Measurements from ENCODE around the gene HSD17B2.

Gene HSD17B2

GRCh38 chr16:82050506-82050905 is 15.5 kb downstream of the HSD17B2 start:
- Histone ChIP-seq H3K9me3 (ENCODE audit: control insufficient read depth, low read length) (no peaks in the 10 kb centered on the region), H3K79me1 (replicated peaks; ENCODE audit: low read length, poor library complexity, severe bottlenecking) (peaks cover 7% of the 10 kb centered on the region), H2AFZ (ENCODE audit: low read depth, low read length) (no peak overlapping the region), H3K27ac (ENCODE audit: low read length, poor library complexity, severe bottlenecking) (no peak overlapping the region), H2AK5ac (ENCODE audit: low read length, severe bottlenecking) (no peak overlapping the region), H3K4me1 (ENCODE audit: control insufficient read depth, insufficient read depth, low read depth, low read length) (no peaks in the 10 kb centered on the region), H2BK15ac (ENCODE audit: low read depth, poor library complexity, severe bottlenecking) (no peak overlapping the region), H4K8ac (ENCODE audit: low read length) (no peak overlapping the region), H2BK5ac (ENCODE audit: low read depth, low read length, poor library complexity, severe bottlenecking) (no peak overlapping the region), H2BK120ac (ENCODE audit: low read depth, low read length) (no peak overlapping the region), H3K36me3 (ENCODE audit: control insufficient read depth in 1 of 2, insufficient read depth in 2 of 2, low read depth in 1 of 2, low read length in 2 of 2) (no peaks in the 10 kb centered on the region), H3K23ac (ENCODE audit: low read length in 2 of 2) (no peak overlapping the region), H3K14ac (ENCODE audit: low read length in 2 of 2) (no peak overlapping the region), H3K4ac (ENCODE audit: low read depth in 1 of 2, low read length in 2 of 2) (no peak overlapping the region), H4K91ac (ENCODE audit: low read length) (no peak overlapping the region), H3K4me3 (ENCODE audit: insufficient read depth in 1 of 2, low read depth in 1 of 2, low read length in 2 of 2) (no peak overlapping the region), H3K4me2 (ENCODE audit: low read length, poor library complexity, severe bottlenecking) (no peak overlapping the region), H3K27me3 (ENCODE audit: control insufficient read depth in 1 of 2, insufficient read depth in 1 of 2, low read length in 2 of 2) (peaks cover 0 to 51% of the 10 kb centered on the region in 2 experiments), H2BK12ac (ENCODE audit: low read length in 2 of 2) (no peak overlapping the region), H3K18ac (ENCODE audit: low read depth in 1 of 2, low read length in 2 of 2) (no peak overlapping the region), H3K9ac (ENCODE audit: low read length) (no peak overlapping the region)
- DNase-seq, result no peak
- 70% methylated on average over 3 of the region's 3 CpGs for WGBS

DNA sequence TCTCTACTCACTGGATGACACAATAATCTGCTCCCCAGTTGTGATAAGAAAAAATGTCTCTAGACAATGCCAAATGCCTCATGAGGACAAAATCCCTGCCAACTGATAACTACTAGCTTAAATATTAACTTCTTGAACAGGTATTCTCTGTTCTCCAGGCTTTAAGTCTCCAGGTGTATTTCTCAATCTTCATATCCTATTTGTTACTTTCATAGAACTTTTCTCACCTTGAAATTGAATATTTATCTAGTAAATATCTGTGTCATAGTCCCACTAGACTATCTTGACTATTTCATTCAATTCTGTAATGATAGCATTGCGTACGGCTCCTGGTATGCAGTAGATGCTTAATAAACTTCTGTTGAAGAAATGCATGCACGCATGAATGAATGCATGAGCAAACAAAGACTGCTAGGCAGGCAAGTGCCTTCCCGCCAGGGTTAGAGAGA is 15.9 kb downstream of the HSD17B2 start:
- H2AK5ac ChIP-seq (ENCODE audit: low read length, severe bottlenecking), result no peak overlapping the region
- WGBS, result 90% methylated on average over 4 of the region's 4 CpGs
- no peak overlapping the region for H3K4ac ChIP-seq (ENCODE audit: low read depth in 1 of 2, low read length in 2 of 2)
- H3K14ac ChIP-seq (ENCODE audit: low read length in 2 of 2), result no peak overlapping the region
- H2BK15ac ChIP-seq (ENCODE audit: low read depth, poor library complexity, severe bottlenecking), result no peak overlapping the region
- no peaks in the 10 kb centered on the region for H3K4me1 ChIP-seq (ENCODE audit: control insufficient read depth, insufficient read depth, low read depth, low read length)
- H3K23ac ChIP-seq (ENCODE audit: low read length in 2 of 2), result no peak overlapping the region
- H3K4me2 ChIP-seq (ENCODE audit: low read length, poor library complexity, severe bottlenecking), result no peak overlapping the region
- H2BK5ac ChIP-seq (ENCODE audit: low read depth, low read length, poor library complexity, severe bottlenecking), result no peak overlapping the region
- H2BK12ac ChIP-seq (ENCODE audit: low read length in 2 of 2), result no peak overlapping the region
- no peaks in the 10 kb centered on the region for H3K9me3 ChIP-seq (ENCODE audit: control insufficient read depth, low read length)
- H3K36me3 ChIP-seq (ENCODE audit: control insufficient read depth in 1 of 2, insufficient read depth in 2 of 2, low read depth in 1 of 2, low read length in 2 of 2), result no peaks in the 10 kb centered on the region
- peaks cover 4% of the 10 kb centered on the region for H3K79me1 ChIP-seq (replicated peaks; ENCODE audit: low read length, poor library complexity, severe bottlenecking)
- H2BK120ac ChIP-seq (ENCODE audit: low read depth, low read length), result no peak overlapping the region
- DNase-seq, result no peak
- peaks cover 0 to 51% of the 10 kb centered on the region in 2 experiments for H3K27me3 ChIP-seq (ENCODE audit: control insufficient read depth in 1 of 2, insufficient read depth in 1 of 2, low read length in 2 of 2)
- H3K18ac ChIP-seq (ENCODE audit: low read depth in 1 of 2, low read length in 2 of 2), result no peak overlapping the region
- no peak overlapping the region for H3K27ac ChIP-seq (ENCODE audit: low read length, poor library complexity, severe bottlenecking)
- no peak overlapping the region for H4K91ac ChIP-seq (ENCODE audit: low read length)
- no peak overlapping the region for H2AFZ ChIP-seq (ENCODE audit: low read depth, low read length)
- H3K4me3 ChIP-seq (ENCODE audit: insufficient read depth in 1 of 2, low read depth in 1 of 2, low read length in 2 of 2), result no peak overlapping the region
- H4K8ac ChIP-seq (ENCODE audit: low read length), result no peak overlapping the region
- no peak overlapping the region for H3K9ac ChIP-seq (ENCODE audit: low read length)

DNA sequence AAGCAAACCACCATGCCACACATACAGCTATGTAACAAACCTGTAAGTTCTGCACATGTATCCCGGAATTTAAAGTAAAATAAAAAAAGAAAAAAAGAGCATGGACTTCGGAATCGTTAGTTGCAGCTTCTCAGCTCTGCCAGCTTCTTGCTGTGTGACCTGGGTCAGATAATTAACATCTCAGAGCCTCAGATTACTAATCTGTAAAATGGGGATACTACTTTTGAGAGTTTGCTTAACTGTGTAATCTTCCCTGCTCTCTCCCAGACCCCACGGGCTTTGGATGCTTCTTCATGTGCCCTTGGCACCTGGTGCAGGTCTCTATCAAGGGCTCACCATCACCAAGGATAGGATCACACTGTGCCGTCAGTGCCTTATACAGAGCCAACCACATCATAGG is 16.6 kb downstream of the HSD17B2 start:
- H2BK12ac ChIP-seq (ENCODE audit: low read length in 2 of 2), result no peak overlapping the region
- H2AFZ ChIP-seq (ENCODE audit: low read depth, low read length), result no peak overlapping the region
- no peak overlapping the region for H3K14ac ChIP-seq (ENCODE audit: low read length in 2 of 2)
- H3K4me1 ChIP-seq (ENCODE audit: control insufficient read depth, insufficient read depth, low read depth, low read length), result no peaks in the 10 kb centered on the region
- no peak overlapping the region for H2BK5ac ChIP-seq (ENCODE audit: low read depth, low read length, poor library complexity, severe bottlenecking)
- no peak overlapping the region for H3K4me2 ChIP-seq (ENCODE audit: low read length, poor library complexity, severe bottlenecking)
- no peak overlapping the region for H3K4me3 ChIP-seq (ENCODE audit: insufficient read depth in 1 of 2, low read depth in 1 of 2, low read length in 2 of 2)
- peaks cover 0 to 51% of the 10 kb centered on the region in 2 experiments for H3K27me3 ChIP-seq (ENCODE audit: control insufficient read depth in 1 of 2, insufficient read depth in 1 of 2, low read length in 2 of 2)
- no peak overlapping the region for H4K91ac ChIP-seq (ENCODE audit: low read length)
- H3K9me3 ChIP-seq (ENCODE audit: control insufficient read depth, low read length), result no peaks in the 10 kb centered on the region
- H2AK5ac ChIP-seq (ENCODE audit: low read length, severe bottlenecking), result no peak overlapping the region
- H3K4ac ChIP-seq (ENCODE audit: low read depth in 1 of 2, low read length in 2 of 2), result no peak overlapping the region
- H2BK15ac ChIP-seq (ENCODE audit: low read depth, poor library complexity, severe bottlenecking), result no peak overlapping the region
- no peak overlapping the region for H2BK120ac ChIP-seq (ENCODE audit: low read depth, low read length)
- no peak overlapping the region for H3K23ac ChIP-seq (ENCODE audit: low read length in 2 of 2)
- H3K9ac ChIP-seq (ENCODE audit: low read length), result no peak overlapping the region
- 80% methylated on average over 5 of the region's 5 CpGs for WGBS
- H3K36me3 ChIP-seq (ENCODE audit: control insufficient read depth in 1 of 2, insufficient read depth in 2 of 2, low read depth in 1 of 2, low read length in 2 of 2), result no peaks in the 10 kb centered on the region
- H4K8ac ChIP-seq (ENCODE audit: low read length), result no peak overlapping the region
- no peak overlapping the region for H3K18ac ChIP-seq (ENCODE audit: low read depth in 1 of 2, low read length in 2 of 2)
- no peak for DNase-seq
- H3K27ac ChIP-seq (ENCODE audit: low read length, poor library complexity, severe bottlenecking), result no peak overlapping the region
- peaks cover 2% of the 10 kb centered on the region for H3K79me1 ChIP-seq (replicated peaks; ENCODE audit: low read length, poor library complexity, severe bottlenecking)

DNA sequence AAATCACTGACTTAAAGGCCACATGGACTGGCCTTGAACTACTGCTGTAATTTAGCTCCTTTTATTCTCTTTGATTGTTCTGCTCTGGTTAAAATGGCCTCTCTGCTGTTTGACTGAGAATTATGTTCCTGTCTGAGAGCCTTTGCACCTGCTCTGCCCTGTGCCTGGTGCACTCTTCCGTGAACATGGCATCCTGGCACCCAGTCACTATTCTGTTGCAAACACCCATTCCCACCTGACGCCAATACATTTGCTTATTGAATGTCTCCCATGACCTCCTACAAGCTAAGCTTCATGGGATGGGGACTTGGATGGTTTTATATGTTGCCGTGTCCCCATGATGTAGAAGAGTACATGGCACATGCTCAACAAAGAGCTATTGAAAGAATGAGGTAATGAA is 20.1 kb downstream of the HSD17B2 start:
- H2BK12ac ChIP-seq (ENCODE audit: low read length in 2 of 2), result no peak overlapping the region
- no peak overlapping the region for H3K9ac ChIP-seq (ENCODE audit: low read length)
- H2AFZ ChIP-seq (ENCODE audit: low read depth, low read length), result no peak overlapping the region
- no peak overlapping the region for H3K4me3 ChIP-seq (ENCODE audit: insufficient read depth in 1 of 2, low read depth in 1 of 2, low read length in 2 of 2)
- no peaks in the 10 kb centered on the region for H3K4me1 ChIP-seq (ENCODE audit: control insufficient read depth, insufficient read depth, low read depth, low read length)
- no peak overlapping the region for H3K14ac ChIP-seq (ENCODE audit: low read length in 2 of 2)
- H3K4ac ChIP-seq (ENCODE audit: low read depth in 1 of 2, low read length in 2 of 2), result no peak overlapping the region
- no peak for DNase-seq
- no peak overlapping the region for H3K23ac ChIP-seq (ENCODE audit: low read length in 2 of 2)
- no peak overlapping the region for H3K4me2 ChIP-seq (ENCODE audit: low read length, poor library complexity, severe bottlenecking)
- no peaks in the 10 kb centered on the region for H3K9me3 ChIP-seq (ENCODE audit: control insufficient read depth, low read length)
- 98% methylated on average over 2 of the region's 3 CpGs for WGBS
- no peaks in the 10 kb centered on the region for H3K36me3 ChIP-seq (ENCODE audit: control insufficient read depth in 1 of 2, insufficient read depth in 2 of 2, low read depth in 1 of 2, low read length in 2 of 2)
- peaks cover 0 to 28% of the 10 kb centered on the region in 2 experiments for H3K27me3 ChIP-seq (ENCODE audit: control insufficient read depth in 1 of 2, insufficient read depth in 1 of 2, low read length in 2 of 2)
- no peak overlapping the region for H3K27ac ChIP-seq (ENCODE audit: low read length, poor library complexity, severe bottlenecking)
- H3K18ac ChIP-seq (ENCODE audit: low read depth in 1 of 2, low read length in 2 of 2), result no peak overlapping the region
- H4K91ac ChIP-seq (ENCODE audit: low read length), result no peak overlapping the region
- H2BK120ac ChIP-seq (ENCODE audit: low read depth, low read length), result no peak overlapping the region
- H2BK15ac ChIP-seq (ENCODE audit: low read depth, poor library complexity, severe bottlenecking), result no peak overlapping the region
- H3K79me1 ChIP-seq (replicated peaks; ENCODE audit: low read length, poor library complexity, severe bottlenecking), result peaks cover 2% of the 10 kb centered on the region
- H2AK5ac ChIP-seq (ENCODE audit: low read length, severe bottlenecking), result no peak overlapping the region
- H2BK5ac ChIP-seq (ENCODE audit: low read depth, low read length, poor library complexity, severe bottlenecking), result no peak overlapping the region
- no peak overlapping the region for H4K8ac ChIP-seq (ENCODE audit: low read length)
